Heart right ventricle (tissue), 16 donors: ENCODE measurements around the gene ITGB3. TPM values are rescaled to one million over a fixed set of nuclear protein-coding genes. Genes with fewer than 3 reads are reported as not detected.

Experiments
- ATAC-seq, 8 donors: fragments of 200-7000 bp; cut with Tn5 transposase; one replicate each; pipeline ENCODE4 v1.9.1; 2020; ENCODE audit warnings: mild to moderate bottlenecking in 8 of 8, moderate library complexity in 8 of 8, moderate number of reproducible peaks in 1 of 8
- DNase-seq, 2 donors: peaks; one replicate each; pipeline ENCODE4 v3.0.0-alpha.2; 2020
- H3K27ac ChIP-seq, 10 donors: fragments of 200-600 bp; sonication (generic) in 2 of 10; one replicate each; pipeline versions ENCODE4 v1.5.0 to v1.8.0; 2020 to 2022; ENCODE audit warnings: mild to moderate bottlenecking in 3 of 10
- H3K27me3 ChIP-seq, 7 donors: fragments of 200-600 bp; one replicate each; pipeline ENCODE4 v1.8.0; 2021 to 2022; ENCODE audit warnings: mild to moderate bottlenecking in 2 of 7
- H3K36me3 ChIP-seq, 9 donors: fragments of 200-600 bp; sonication (generic) in 1 of 9; one replicate each; pipeline versions ENCODE4 v1.5.0 to v1.8.0; 2020 to 2022; ENCODE audit warnings: mild to moderate bottlenecking in 2 of 9
- H3K4me1 ChIP-seq, 9 donors: fragments of 200-600 bp; sonication (generic) in 1 of 9; one replicate each; pipeline versions ENCODE4 v1.5.0 to v1.8.0; 2020 to 2022; ENCODE audit warnings: mild to moderate bottlenecking in 4 of 9
- H3K4me3 ChIP-seq, 10 donors: fragments of 200-600 bp; sonication (generic) in 2 of 10; one replicate each; pipeline versions ENCODE4 v1.5.0 to v1.8.0; 2020 to 2022; ENCODE audit warnings: mild to moderate bottlenecking in 7 of 10, moderate library complexity in 2 of 10
- H3K9me3 ChIP-seq, 11 donors: fragments of 200-600 bp in 10 of 11; sonication (generic) in 2 of 11; one replicate each; pipeline versions ENCODE4 v1.5.0 to v1.8.0; 2013 to 2022; ENCODE audit warnings: mild to moderate bottlenecking in 2 of 11, control low read depth in 1 of 11, moderate library complexity in 1 of 11
- WGBS, 2 donors: extraction: QIAGEN DNeasy Blood & Tissue Kit; methylation state at CpG; one replicate each; pipeline ENCODE4 v1.1.7; 2013; ENCODE audit warnings: inconsistent platforms in 1 of 2; 5-methylcytosine and 5-hydroxymethylcytosine counted together
- intact Hi-C, 10 donors: fragments of 100-400 bp; cut with DNase I; formaldehyde crosslinking; loops; one replicate each; pipeline versions ENCODE4 v1.11.1 to v1.14.2; 2022
- polyA plus RNA-seq, 2 donors: library from polyadenylated mRNA; stranded (reverse); fragments of 200-250 nt; gene quantifications; one replicate each; pipeline ENCODE4 v1.2.3, GENCODE V29; 2013
- total RNA-seq, 10 donors: library from RNA; stranded (reverse); fragmentation: NEBNext Ultra II Directional in 3 of 10; extraction: Animal tissue kit (Norgen Biotek cat#: 25700) in 3 of 10; gene quantifications; one replicate each; pipeline versions ENCODE4 v1.2.1 to v1.2.4, GENCODE V29; 2021 to 2023
- TF ChIP-seq, protein P1 (sequence below), 9 donors: fragments of 200-600 bp; sonication (generic) in 2 of 9; IDR thresholded peaks; one replicate each; pipeline versions ENCODE4 v1.5.0 to v1.8.0; 2021 to 2022; ENCODE audit warnings: antibody characterized with exemption in 9 of 9, mild to moderate bottlenecking in 5 of 9, moderate library complexity in 1 of 9
- donor health status: Arrhythmogenic right ventricular cardiomyopathy.
- donor health status: ischemic (EF 13 %, LVEDD 7.1; RV severe dilation, severe dysfunction).
- donor health status: healthy with polysubstance abuse.
- donor health status: DM: no; HTN: yes; CAD: no.
- donor health status: DM: no; HTN: no; CAD: no.
- donor health status: ischemic (EF 25% LVEDD 6.9; RV normal size, moderate dysfunction).
- donor health status: ischemic (EF 25% LVEDD 5.7; RV mildly dilated, moderate dysfunction).
- donor health status: healthy.
- donor health status: DM: yes; HTN: yes; CAD: no.
- donor health status: Ischemic cardiomyopathy.
- donor health status: ischemic (EF 35%, LVEDD 5.7; RV mildly dilated, moderate dysfunction).
- donor health status: nonischemic (EF 11% LVEDD 7.7; RV severe dilation, severe dysfunction).
- donor health status: DM: yes; HTN: yes; CAD: no.
- donor health status: PGD.
- donor health status: ischemic (EF 29% LVEDD 5.4; RV normal size, mild dysfunction).
- donor health status: nonischemic (EF 23%, LVEDD 6.1; RV moderate dilation, normal function).

ITGB3 gene
- total and polyA plus RNA-seq, 12 donors, result 1.9 to 18.0 (median 3.2) TPM

DNA sequence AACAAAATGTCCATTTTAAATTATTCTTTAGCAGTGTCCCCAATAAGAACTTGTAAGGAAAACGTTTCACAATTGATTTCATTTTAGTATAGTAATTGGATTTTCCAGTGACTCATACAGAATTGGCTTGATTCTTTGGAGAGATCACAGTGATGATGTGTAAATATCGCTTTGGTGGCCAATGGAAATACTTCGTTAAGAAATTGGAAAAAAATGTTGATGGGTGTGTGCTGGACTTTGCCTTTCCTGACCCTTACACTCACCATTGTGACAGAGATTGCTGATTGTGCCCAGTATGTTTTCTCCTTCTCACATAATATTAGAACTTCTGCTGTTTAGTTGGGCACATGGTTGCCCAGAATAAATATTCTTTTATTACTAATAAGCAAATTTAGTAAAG, 62.7 kb downstream of the ITGB3 start:
- peaks cover 0 to 9% (median 0%) of the 10 kb centered on the region in 9 donors for H3K36me3 ChIP-seq
- no peaks in the 10 kb centered on the region for H3K27me3 ChIP-seq
- ATAC-seq (peak in 6 of 8 donors; percentile 31 to 63 (median 62)), DNase-seq (no peak)
- 40 to 47% methylated on average over 3 of the region's 3 CpGs for WGBS, 2 donors
- no peak overlapping the region for H3K4me3 ChIP-seq
- TF ChIP-seq, protein P1, sequence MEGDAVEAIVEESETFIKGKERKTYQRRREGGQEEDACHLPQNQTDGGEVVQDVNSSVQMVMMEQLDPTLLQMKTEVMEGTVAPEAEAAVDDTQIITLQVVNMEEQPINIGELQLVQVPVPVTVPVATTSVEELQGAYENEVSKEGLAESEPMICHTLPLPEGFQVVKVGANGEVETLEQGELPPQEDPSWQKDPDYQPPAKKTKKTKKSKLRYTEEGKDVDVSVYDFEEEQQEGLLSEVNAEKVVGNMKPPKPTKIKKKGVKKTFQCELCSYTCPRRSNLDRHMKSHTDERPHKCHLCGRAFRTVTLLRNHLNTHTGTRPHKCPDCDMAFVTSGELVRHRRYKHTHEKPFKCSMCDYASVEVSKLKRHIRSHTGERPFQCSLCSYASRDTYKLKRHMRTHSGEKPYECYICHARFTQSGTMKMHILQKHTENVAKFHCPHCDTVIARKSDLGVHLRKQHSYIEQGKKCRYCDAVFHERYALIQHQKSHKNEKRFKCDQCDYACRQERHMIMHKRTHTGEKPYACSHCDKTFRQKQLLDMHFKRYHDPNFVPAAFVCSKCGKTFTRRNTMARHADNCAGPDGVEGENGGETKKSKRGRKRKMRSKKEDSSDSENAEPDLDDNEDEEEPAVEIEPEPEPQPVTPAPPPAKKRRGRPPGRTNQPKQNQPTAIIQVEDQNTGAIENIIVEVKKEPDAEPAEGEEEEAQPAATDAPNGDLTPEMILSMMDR (IDR thresholded peaks at IDR 0.05), result no peak
- intact Hi-C loops, result loop anchor here in 2 of 10 donors (2.0 to 10.0 kb wide), 2 partner anchors 86 to 152 kb away; no protein-coding TSS in a partner anchor
- peaks cover 0 to 8% (median 0%) of the 10 kb centered on the region in 11 donors for H3K9me3 ChIP-seq
- peak overlapping the region in 4 of 10 donors; percentile 5 to 49 (median 12) for H3K27ac ChIP-seq
- peaks cover 0 to 18% (median 6%) of the 10 kb centered on the region in 9 donors for H3K4me1 ChIP-seq

DNA sequence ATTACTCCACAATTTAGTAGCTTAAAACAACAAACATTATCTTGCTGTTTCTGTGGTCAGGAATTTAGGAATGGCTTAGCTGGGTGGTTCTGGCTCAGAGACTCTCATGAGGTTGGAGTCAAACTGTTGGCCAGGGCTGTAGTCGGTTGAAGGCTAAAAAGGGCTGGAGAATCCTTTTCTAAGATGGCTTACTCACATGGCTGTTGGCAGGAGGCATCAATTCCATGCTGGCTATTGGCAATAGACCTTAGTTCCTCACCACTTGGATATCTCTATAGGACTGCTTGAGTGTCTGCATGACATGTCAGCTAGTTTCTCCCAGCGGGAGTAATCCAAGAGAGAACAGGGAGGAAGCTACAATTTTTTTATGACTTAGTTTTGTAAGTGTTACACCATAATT, 63.5 kb downstream of the ITGB3 start:
- Histone ChIP-seq H3K4me1 (peaks cover 0 to 18% (median 6%) of the 10 kb centered on the region in 9 donors), H3K4me3 (no peak overlapping the region), H3K36me3 (peaks cover 0 to under 1% (median 0%) of the 10 kb centered on the region in 9 donors), H3K27ac (no peak overlapping the region), H3K27me3 (no peaks in the 10 kb centered on the region), H3K9me3 (peaks cover 0 to 12% (median 0%) of the 10 kb centered on the region in 11 donors)
- intact Hi-C loops, result loop anchor here in 2 of 10 donors (2.0 to 10.0 kb wide), 2 partner anchors 86 to 152 kb away; no protein-coding TSS in a partner anchor
- ATAC-seq, result peak in 2 of 8 donors; percentile 34 to 52
- no peak for DNase-seq
- WGBS, 2 donors, result 60 to 63% methylated on average over 2 of the region's 2 CpGs
- TF ChIP-seq, protein P1 (IDR thresholded peaks at IDR 0.05), result no peak

DNA sequence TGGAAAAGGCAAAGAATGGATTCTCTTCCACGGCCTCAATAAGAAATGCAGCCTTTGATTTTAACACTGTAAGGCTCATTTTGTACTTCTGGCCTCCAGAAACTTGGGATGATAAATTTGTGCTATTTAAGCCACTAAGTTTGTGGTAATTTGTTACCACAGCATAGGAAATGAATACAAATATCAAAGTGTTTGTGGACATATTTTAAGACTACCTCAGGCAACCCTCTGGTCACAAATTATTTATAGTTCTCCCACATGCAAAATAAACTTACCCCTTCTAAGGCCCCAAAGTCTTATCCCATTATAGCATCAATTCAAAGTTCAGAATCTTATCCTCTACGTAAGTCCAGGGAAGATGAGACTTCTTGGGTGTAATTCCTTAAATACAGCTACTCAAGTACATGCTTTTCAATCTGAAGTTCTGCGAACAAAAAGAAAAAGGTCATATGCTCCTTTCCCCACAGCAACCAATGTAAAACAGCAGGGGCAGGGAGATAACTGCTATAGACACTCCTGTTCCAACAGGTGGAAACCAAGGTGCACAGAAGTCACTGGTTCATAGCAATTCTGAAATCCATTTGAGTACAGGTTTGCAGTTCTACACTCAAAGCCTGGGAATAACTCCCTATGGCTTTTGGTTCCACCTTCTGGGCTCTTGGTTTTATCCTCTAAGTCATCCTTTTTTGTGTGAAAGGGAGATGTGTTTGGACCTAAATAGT, 64.7 kb downstream of the ITGB3 start:
- Histone ChIP-seq H3K4me1 (peaks cover 0 to 26% (median 11%) of the 10 kb centered on the region in 9 donors), H3K27me3 (no peaks in the 10 kb centered on the region), H3K4me3 (no peak overlapping the region), H3K27ac (no peak overlapping the region), H3K9me3 (peaks cover 0 to 12% (median 0%) of the 10 kb centered on the region in 11 donors), H3K36me3 (no peaks in the 10 kb centered on the region)
- WGBS, 2 donors, result 91 to 92% methylated on average over 3 of the region's 3 CpGs
- TF ChIP-seq, protein P1 (IDR thresholded peaks at IDR 0.05), result no peak
- no peak for DNase-seq
- intact Hi-C loops, result loop anchor here in 1 of 10 donors (10.0 kb wide), 1 partner anchor 154 kb away; no protein-coding TSS in a partner anchor
- ATAC-seq, result no peak

DNA sequence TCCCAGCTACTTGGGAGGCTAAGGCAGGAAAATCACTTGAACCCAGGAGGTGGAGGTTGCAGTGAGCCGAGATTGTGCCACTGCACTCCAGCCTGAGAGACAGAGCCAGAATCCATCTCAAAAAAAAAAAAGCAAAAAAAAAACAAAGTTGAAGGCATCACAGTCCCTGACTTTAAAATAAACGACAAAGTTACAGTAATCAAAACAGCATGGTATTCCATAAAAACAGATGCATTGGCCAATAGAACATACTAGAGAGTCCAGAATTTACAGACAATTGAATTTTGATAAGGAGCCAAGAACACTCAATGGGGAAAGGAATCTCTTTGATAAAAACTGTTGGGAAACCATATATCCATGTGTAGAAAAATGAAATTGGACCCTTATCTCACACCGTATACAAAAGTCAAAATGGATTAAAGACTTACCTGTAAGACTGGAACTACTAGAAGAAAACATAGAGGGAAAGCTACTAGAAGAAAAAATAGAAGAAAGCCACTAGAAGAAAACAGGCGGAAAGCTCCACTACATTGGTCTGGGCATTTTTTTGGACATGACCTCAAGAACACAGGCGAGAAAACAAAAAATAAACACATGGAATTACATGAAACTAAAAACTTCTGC, 67.4 kb downstream of the ITGB3 start:
- TF ChIP-seq, protein P1 (IDR thresholded peaks at IDR 0.05), result no peak
- peaks cover 0 to 12% (median 0%) of the 10 kb centered on the region in 11 donors for H3K9me3 ChIP-seq
- H3K4me3 ChIP-seq, result no peak overlapping the region
- H3K36me3 ChIP-seq, result no peaks in the 10 kb centered on the region
- no peak overlapping the region for H3K27ac ChIP-seq
- 84 to 87% methylated on average over 5 of the region's 5 CpGs for WGBS, 2 donors
- H3K4me1 ChIP-seq, result peaks cover 0 to 14% (median 5%) of the 10 kb centered on the region in 9 donors
- DNase-seq (no peak), ATAC-seq (no peak)
- no peaks in the 10 kb centered on the region for H3K27me3 ChIP-seq
- intact Hi-C loops, result loop anchor here in 1 of 10 donors (10.0 kb wide), 1 partner anchor 304 kb away; no protein-coding TSS in a partner anchor
